HG03066 (cell line): Measurements from ENCODE around the gene HES6.

Experiments
- ATAC-seq: cut with Tn5 transposase; IDR thresholded peaks from one replicate; pipeline ENCODE4 v1.9.1; 2021; ENCODE audit warnings: low read depth; ENCODE audit not compliant: unreplicated experiment

Gene HES6

GRCh38 chr2:238203094-238203972 lies 36.5 kb downstream of the HES6 start, which contains the start of gene ILKAP:
ILKAP (minus strand) TSS chr2:238203695; CDS start chr2:238203553, 142 bp downstream.
- peak; percentile 94 for ATAC-seq

- no peak for ATAC-seq
Observed at GRCh38 chr2:238202326-238203093, 37.3 kb downstream of the HES6 start.

GRCh38 chr2:238190445-238190844 lies 49.4 kb downstream of the HES6 start:
- ATAC-seq: no peak
